Spleen (tissue), 11 donors: ENCODE results near the gene OSGIN1. TPM values are rescaled to one million over a fixed set of nuclear protein-coding genes. Genes with fewer than 3 reads are reported as not detected.

ENCODE experiments used
- DNase-seq: peaks from one replicate; pipeline ENCODE4 v3.0.0-alpha.2; 2020
- H3K27ac ChIP-seq, 8 donors: fragments of 200-600 bp; sonication (generic) in 7 of 8; 1 replicate in 4 of 8; 2 replicates in 4 of 8; pipeline versions ENCODE4 v1.5.0 to v1.8.0; 2016 to 2021; ENCODE audit warnings: inconsistent platforms in 4 of 8, mild to moderate bottlenecking in 4 of 8, moderate library complexity in 1 of 8
- H3K27me3 ChIP-seq, 7 donors: fragments of 200-600 bp; sonication (generic) in 6 of 7; replicated peaks in 1 of 7; 1 replicate in 4 of 7; 2 replicates in 3 of 7; pipeline versions ENCODE4 v1.5.0 to v1.8.0; 2016 to 2021; ENCODE audit warnings: inconsistent platforms in 3 of 7, mild to moderate bottlenecking in 1 of 7
- H3K36me3 ChIP-seq, 6 donors: fragments of 200-600 bp; sonication (generic) in 5 of 6; 1 replicate in 4 of 6; 2 replicates in 2 of 6; pipeline versions ENCODE4 v1.5.0 to v1.8.0; 2016 to 2021; ENCODE audit warnings: inconsistent platforms in 2 of 6
- H3K4me1 ChIP-seq, 6 donors: fragments of 200-600 bp; sonication (generic) in 5 of 6; 1 replicate in 3 of 6; 2 replicates in 3 of 6; pipeline versions ENCODE4 v1.5.0 to v1.8.0; 2016 to 2021; ENCODE audit warnings: inconsistent platforms in 3 of 6
- H3K4me3 ChIP-seq, 8 donors: fragments of 200-600 bp; sonication (generic) in 7 of 8; 1 replicate in 4 of 8; 2 replicates in 4 of 8; pipeline versions ENCODE4 v1.5.0 to v1.8.0; 2016 to 2021; ENCODE audit warnings: inconsistent platforms in 4 of 8, mild to moderate bottlenecking in 4 of 8, moderate library complexity in 2 of 8
- H3K9me3 ChIP-seq, 8 donors: fragments of 200-600 bp; sonication (generic) in 7 of 8; 1 replicate in 4 of 8; 2 replicates in 4 of 8; pipeline versions ENCODE4 v1.5.0 to v1.8.0; 2016 to 2021; ENCODE audit warnings: inconsistent platforms in 4 of 8
- POLR2A ChIP-seq, 3 donors: fragments of 450-650 bp; IDR thresholded peaks; one replicate each; pipeline ENCODE4 v1.5.1; 2017; ENCODE audit warnings: antibody characterized with exemption in 3 of 3, mild to moderate bottlenecking in 1 of 3
- POLR2AphosphoS5 ChIP-seq, 3 donors: sonication (generic); formaldehyde crosslinking; IDR thresholded peaks; one replicate each; pipeline ENCODE4 v1.5.1; 2017; ENCODE audit warnings: antibody characterized with exemption in 3 of 3
- WGBS, 5 donors: extraction: QIAGEN DNeasy Blood & Tissue Kit in 3 of 5; methylation state at CpG; one replicate each; pipeline versions ENCODE4 v1.1.5 to v1.1.7; 2013 to 2018; 5-methylcytosine and 5-hydroxymethylcytosine counted together
- intact Hi-C: fragments of 100-400 bp; cut with DNase I; formaldehyde crosslinking; loops from one replicate; pipeline ENCODE4 v1.15.0; 2023; ENCODE audit warnings: low total_unique reads
- polyA plus RNA-seq, 3 donors: library from polyadenylated mRNA; stranded (reverse); fragments of 200-250 nt; gene quantifications; one replicate each; pipeline ENCODE4 v1.2.1, GENCODE V29; 2013
- total RNA-seq, 7 donors: library from RNA; depleted of rRNA in 3 of 7; stranded (reverse); fragments of >200 nt in 3 of 7; fragmentation: NEBNext Ultra II Directional in 4 of 7; extraction: Animal tissue kit (Norgen Biotek cat#: 25700) in 4 of 7; gene quantifications; one replicate each; pipeline versions ENCODE4 v1.1.0 to v1.2.1, GENCODE V29; 2016 to 2021
- TF ChIP-seq, protein P1 (sequence below), 11 experiments: fragments of 200-600 bp in 7 of 11; fragments of 450-650 bp in 4 of 11; sonication (generic) in 4 of 11; IDR thresholded peaks in 8 of 11; conservative IDR thresholded peaks in 3 of 11; 1 replicate in 7 of 11; 2 replicates in 4 of 11; pipeline versions ENCODE4 v1.4.0 to v1.8.0; 2016 to 2021; ENCODE audit warnings: antibody characterized with exemption in 11 of 11, inconsistent platforms in 4 of 11, mild to moderate bottlenecking in 1 of 11
- donor health status: healthy with polysubstance abuse.
- donor health status: DM: no; HTN: no; CAD: no; lungs with moderate emphysema.
- donor health status: DM: no; HTN: no; CAD: no.
- donor health status: Bipolar disorder and iron deficiency.
- donor health status: healthy.
- donor health status: DM: no; HTN: no; CAD: no.
- donor health status: DM: yes; HTN: yes; CAD: no.

OSGIN1 gene
- total and polyA plus RNA-seq, 10 donors, result 2.3 to 13.5 (median 9.0) TPM

DNA sequence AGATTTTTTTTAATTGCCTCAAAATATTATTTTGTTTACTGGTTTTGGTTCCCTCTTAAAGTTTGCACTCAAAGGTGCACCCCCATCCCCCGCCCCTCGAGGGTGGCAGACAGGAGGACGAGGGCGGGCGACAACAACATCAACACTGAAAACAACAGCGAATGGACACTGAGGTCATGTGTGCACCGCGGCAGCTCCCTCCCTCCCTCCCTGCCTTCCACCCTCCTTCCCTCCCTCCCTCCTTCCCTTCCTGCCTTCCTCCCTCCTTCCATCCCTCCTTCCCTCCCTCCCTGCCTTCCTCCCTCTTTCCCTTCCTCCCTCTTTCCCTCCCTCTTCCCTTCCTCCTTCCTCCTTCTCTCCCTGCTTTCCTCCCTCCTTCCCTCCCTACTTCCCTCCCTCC is 1.5 kb upstream of the OSGIN1 start:
- intact Hi-C loops, result loop anchor here (10.0 kb wide), 2 partner anchors 113 to 223 kb away; no protein-coding TSS in a partner anchor
- peaks cover 0 to 44% (median 5%) of the 10 kb centered on the region in 7 donors for H3K27me3 ChIP-seq
- no peak overlapping the region for H3K27ac ChIP-seq
- no peak overlapping the region for H3K4me3 ChIP-seq
- 56 to 66% (median 57%) methylated on average over 8 of the region's 8 CpGs for WGBS, 5 donors
- no peaks in the 10 kb centered on the region for H3K36me3 ChIP-seq
- H3K4me1 ChIP-seq, result peaks cover 0 to 45% (median 29%) of the 10 kb centered on the region in 6 donors
- no peak for DNase-seq
- no peaks in the 10 kb centered on the region for H3K9me3 ChIP-seq
- TF ChIP-seq, protein P1, sequence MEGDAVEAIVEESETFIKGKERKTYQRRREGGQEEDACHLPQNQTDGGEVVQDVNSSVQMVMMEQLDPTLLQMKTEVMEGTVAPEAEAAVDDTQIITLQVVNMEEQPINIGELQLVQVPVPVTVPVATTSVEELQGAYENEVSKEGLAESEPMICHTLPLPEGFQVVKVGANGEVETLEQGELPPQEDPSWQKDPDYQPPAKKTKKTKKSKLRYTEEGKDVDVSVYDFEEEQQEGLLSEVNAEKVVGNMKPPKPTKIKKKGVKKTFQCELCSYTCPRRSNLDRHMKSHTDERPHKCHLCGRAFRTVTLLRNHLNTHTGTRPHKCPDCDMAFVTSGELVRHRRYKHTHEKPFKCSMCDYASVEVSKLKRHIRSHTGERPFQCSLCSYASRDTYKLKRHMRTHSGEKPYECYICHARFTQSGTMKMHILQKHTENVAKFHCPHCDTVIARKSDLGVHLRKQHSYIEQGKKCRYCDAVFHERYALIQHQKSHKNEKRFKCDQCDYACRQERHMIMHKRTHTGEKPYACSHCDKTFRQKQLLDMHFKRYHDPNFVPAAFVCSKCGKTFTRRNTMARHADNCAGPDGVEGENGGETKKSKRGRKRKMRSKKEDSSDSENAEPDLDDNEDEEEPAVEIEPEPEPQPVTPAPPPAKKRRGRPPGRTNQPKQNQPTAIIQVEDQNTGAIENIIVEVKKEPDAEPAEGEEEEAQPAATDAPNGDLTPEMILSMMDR (IDR thresholded peaks at IDR 0.05 in 8 of 11, conservative IDR thresholded peaks at IDR 0.05 in 3 of 11), result no peak
- TF ChIP-seq POLR2A (IDR thresholded peaks at IDR 0.05) (no peak), POLR2AphosphoS5 (IDR thresholded peaks at IDR 0.05) (no peak)

DNA sequence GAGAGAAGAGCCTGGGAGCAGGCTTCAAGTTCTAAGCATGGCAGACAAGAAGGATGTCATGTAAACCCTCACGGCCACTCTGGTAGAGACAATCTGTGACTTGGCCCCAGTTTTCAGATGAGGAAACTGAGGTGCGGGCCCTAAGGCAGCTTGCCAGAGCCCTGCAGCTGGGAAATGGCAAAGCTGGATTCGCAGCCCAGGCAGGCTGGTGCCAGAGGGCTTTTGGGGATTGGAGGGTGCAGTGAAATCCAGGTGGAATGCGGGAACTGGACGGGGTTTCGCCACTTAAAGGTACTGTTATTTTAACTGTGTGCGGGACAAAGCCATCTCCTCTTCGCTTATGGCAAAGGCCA is 477 bp upstream of the OSGIN1 start:
- Histone ChIP-seq H3K9me3 (no peaks in the 10 kb centered on the region), H3K36me3 (peaks cover 0 to 2% (median 0%) of the 10 kb centered on the region in 6 donors), H3K4me1 (peaks cover 0 to 51% (median 34%) of the 10 kb centered on the region in 6 donors), H3K27ac (peak overlapping the region in 7 of 8 donors; percentile 81 to 95 (median 88)), H3K27me3 (peaks cover 0 to 44% (median 5%) of the 10 kb centered on the region in 7 donors), H3K4me3 (peak overlapping the region in 6 of 8 donors; percentile 44 to 77 (median 50))
- intact Hi-C loops, result loop anchor here (10.0 kb wide), 2 partner anchors 112 to 222 kb away; no protein-coding TSS in a partner anchor
- TF ChIP-seq POLR2A (IDR thresholded peaks at IDR 0.05) (no peak), POLR2AphosphoS5 (IDR thresholded peaks at IDR 0.05) (no peak)
- TF ChIP-seq, protein P1 (IDR thresholded peaks at IDR 0.05 in 8 of 11, conservative IDR thresholded peaks at IDR 0.05 in 3 of 11), result no peak
- peak; percentile 73 for DNase-seq
- whole genome bisulfite sequencing, 5 donors, result 20 to 41% (median 31%) methylated on average over 6 to 8 of the region's 8 CpGs

DNA sequence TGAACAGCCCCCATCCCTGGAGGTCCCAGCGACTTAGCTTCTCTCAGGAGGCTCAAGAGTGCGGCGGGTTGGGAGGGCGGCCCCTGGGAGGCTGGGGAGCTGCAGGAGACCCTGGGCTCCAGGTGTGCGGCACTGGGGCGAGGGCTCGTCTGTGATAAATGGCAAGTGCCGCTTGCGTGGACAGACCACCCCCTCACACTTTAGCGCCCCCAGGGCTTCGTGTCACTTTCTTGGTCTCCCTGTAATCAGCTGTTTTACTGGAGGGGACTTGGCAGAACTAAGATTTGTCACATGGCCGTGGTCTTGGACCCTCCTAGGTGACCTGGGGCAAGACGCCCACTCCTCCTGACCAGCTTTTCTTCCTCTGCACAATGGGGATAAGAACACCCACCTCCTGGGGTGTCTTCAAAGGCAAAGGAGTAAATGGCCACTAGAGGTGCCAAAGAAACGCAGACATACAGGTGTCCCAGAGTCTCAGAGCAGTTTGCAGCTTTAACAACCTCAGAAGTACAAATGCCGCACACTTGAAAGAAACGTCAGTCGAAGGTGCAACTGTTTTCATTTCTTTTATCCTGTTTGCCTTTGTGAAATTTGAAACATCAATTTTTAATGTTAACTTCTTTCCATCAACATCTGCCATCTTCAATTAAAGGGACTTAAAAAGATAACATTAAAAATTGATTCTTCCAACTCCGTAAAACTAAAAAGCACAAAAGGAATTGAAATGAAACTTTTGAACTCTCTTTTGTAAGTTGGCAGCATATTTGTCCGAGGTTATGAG is 946 bp downstream of the OSGIN1 start:
- H3K9me3 ChIP-seq, result no peaks in the 10 kb centered on the region
- peak overlapping the region; percentile 68 to 95 (median 88) for H3K27ac ChIP-seq
- peaks cover 0 to 44% (median 5%) of the 10 kb centered on the region in 7 donors for H3K27me3 ChIP-seq
- intact Hi-C loops, result loop anchor here (10.0 kb wide), 2 partner anchors 111 to 221 kb away; no protein-coding TSS in a partner anchor
- DNase-seq, result no peak
- H3K4me3 ChIP-seq, result peak overlapping the region; percentile 29 to 77 (median 48)
- 21 to 37% (median 28%) methylated on average over 19 of the region's 19 CpGs for WGBS, 5 donors
- peaks cover 0 to 17% (median 0%) of the 10 kb centered on the region in 6 donors for H3K36me3 ChIP-seq
- no peak for TF ChIP-seq POLR2A (IDR thresholded peaks at IDR 0.05)
- TF ChIP-seq, protein P1 (IDR thresholded peaks at IDR 0.05 in 8 of 11, conservative IDR thresholded peaks at IDR 0.05 in 3 of 11), result peak in 7 of 11 experiments; percentile 6 to 50 (median 28)
- peaks cover 0 to 51% (median 34%) of the 10 kb centered on the region in 6 donors for H3K4me1 ChIP-seq

DNA sequence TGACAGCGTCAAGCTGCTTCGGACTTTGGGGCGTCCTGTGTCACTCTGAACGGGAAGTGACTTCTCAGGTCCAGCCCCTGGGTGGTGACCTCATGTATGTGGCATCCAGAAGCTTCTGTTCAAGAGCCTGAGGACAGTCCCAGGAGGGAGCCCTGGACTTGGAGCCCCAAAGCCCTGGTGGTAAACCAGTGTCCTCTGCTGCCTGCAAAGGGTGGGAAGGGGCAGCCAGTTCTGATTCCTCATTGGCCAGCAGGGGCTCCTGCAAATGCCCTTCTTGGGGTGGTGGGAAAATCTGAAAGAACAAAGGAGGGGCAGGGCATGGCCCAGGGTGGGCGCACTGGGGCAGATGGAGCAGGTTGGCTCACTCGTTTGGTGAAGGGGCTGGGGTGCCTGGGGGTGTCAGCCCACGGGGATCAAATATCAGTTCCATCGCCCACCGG is 1.6 kb downstream of the OSGIN1 start:
- intact Hi-C loops, result loop anchor here (10.0 kb wide), 2 partner anchors 110 to 220 kb away; no protein-coding TSS in a partner anchor
- H3K36me3 ChIP-seq, result peaks cover 0 to 23% (median 0%) of the 10 kb centered on the region in 6 donors
- peaks cover 0 to 44% (median 5%) of the 10 kb centered on the region in 7 donors for H3K27me3 ChIP-seq
- peaks cover 0 to 51% (median 34%) of the 10 kb centered on the region in 6 donors for H3K4me1 ChIP-seq
- TF ChIP-seq POLR2A (IDR thresholded peaks at IDR 0.05) (no peak), POLR2AphosphoS5 (IDR thresholded peaks at IDR 0.05) (peak in 2 of 3 donors; percentile 10 to 38)
- TF ChIP-seq, protein P1 (IDR thresholded peaks at IDR 0.05 in 8 of 11, conservative IDR thresholded peaks at IDR 0.05 in 3 of 11), result peak in 1 of 11 experiments; percentile 9
- H3K4me3 ChIP-seq, result peak overlapping the region in 4 of 8 donors; percentile 47 to 77 (median 52)
- 62 to 72% (median 64%) methylated on average over 9 of the region's 9 CpGs for WGBS, 5 donors
- H3K27ac ChIP-seq, result peak overlapping the region in 4 of 8 donors; percentile 87 to 95 (median 90)
- no peaks in the 10 kb centered on the region for H3K9me3 ChIP-seq
- DNase-seq, result peak; percentile 83
